Esophagus mucosa (tissue), 1 donor: Measurements from ENCODE around the gene PRR23A. TPM values are rescaled to one million over a fixed set of nuclear protein-coding genes. Genes with fewer than 3 reads are reported as not detected.

ENCODE experiments used
- ATAC-seq: fragments of 200-7000 bp; cut with Tn5 transposase; one replicate; pipeline ENCODE4 v1.9.1; 2020
- total RNA-seq: library from RNA; stranded (reverse); gene quantifications from one replicate; pipeline ENCODE4 v1.2.4, GENCODE V29; 2023
- donor health status: DM: yes; HTN: yes; CAD: no.

PRR23A gene
- total RNA-seq, 1 donor from 2014 or later: not detected

GRCh38 chr3:138972941-138973340 lies 33.1 kb downstream of the PRR23A start:
- no peak for ATAC-seq

GRCh38 chr3:138971766-138972320 lies 34.2 kb downstream of the PRR23A start:
- ATAC-seq: no peak

- ATAC-seq: no peak
Measured at GRCh38 chr3:138964923-138965322, 41.1 kb downstream of the PRR23A start.

GRCh38 chr3:138964264-138964663 lies 41.8 kb downstream of the PRR23A start:
- ATAC-seq: no peak

- ATAC-seq: no peak
Measured at GRCh38 chr3:138962854-138963560, 43.1 kb downstream of the PRR23A start.

- no peak for ATAC-seq
Measured at GRCh38 chr3:138960417-138960852, 45.6 kb downstream of the PRR23A start.

Other genes starting within 250 kb of the PRR23A start
- gene PIK3CB, start 171.3 kb downstream of the PRR23A start, total RNA-seq: 22.8 TPM
- not detected for gene FOXL2, start 59.1 kb downstream of the PRR23A start, total RNA-seq
- not detected for gene FOXL2NB, start 59.1 kb downstream of the PRR23A start, total RNA-seq
- not detected for gene PRR23B, start 14.7 kb upstream of the PRR23A start, total RNA-seq
- not detected for gene PRR23C, start 38.6 kb upstream of the PRR23A start, total RNA-seq